HG03460 (cell line): ENCODE measurements around the gene SMS.
A peak's percentile ranks its signal among the peaks of the same experiment; 100 is the strongest.

Source experiments
- ATAC-seq: cut with Tn5 transposase; IDR thresholded peaks from one replicate; pipeline ENCODE4 v1.9.1; 2021; ENCODE audit not compliant: unreplicated experiment

Gene SMS

GRCh38 chrX:21940356-21940829 is at the start of gene SMS:
Gene SMS, plus strand, starts transcription at chrX:21940709. Its CDS starts 116 bp downstream, at chrX:21940825.
- ATAC-seq: peak; percentile 75

- no peak for ATAC-seq
These were observed 35.2 kb upstream of the SMS start for GRCh38 chrX:21905313-21905712.

DNA sequence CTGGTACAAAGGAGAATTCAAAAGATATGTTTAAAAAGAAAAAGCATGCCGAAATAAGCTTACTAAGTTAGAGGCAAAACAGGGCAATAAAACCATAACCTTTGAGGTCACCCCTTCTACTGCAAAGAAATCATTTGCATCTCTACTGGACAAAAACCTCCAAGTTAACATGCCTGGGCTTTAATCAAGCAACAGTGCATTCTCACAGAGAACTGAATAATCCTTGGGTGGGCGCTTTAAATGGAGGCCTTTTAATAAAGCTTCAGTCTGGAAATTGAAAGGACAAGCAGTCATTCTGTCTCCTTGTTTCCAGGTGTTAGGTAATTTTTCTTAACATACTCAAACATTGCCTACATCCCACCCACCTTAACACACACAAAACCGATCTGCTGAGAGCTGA is 34.6 kb upstream of the SMS start:
- ATAC-seq: no peak

GRCh38 chrX:21907260-21907659 is 33.2 kb upstream of the SMS start:
- no peak for ATAC-seq

DNA sequence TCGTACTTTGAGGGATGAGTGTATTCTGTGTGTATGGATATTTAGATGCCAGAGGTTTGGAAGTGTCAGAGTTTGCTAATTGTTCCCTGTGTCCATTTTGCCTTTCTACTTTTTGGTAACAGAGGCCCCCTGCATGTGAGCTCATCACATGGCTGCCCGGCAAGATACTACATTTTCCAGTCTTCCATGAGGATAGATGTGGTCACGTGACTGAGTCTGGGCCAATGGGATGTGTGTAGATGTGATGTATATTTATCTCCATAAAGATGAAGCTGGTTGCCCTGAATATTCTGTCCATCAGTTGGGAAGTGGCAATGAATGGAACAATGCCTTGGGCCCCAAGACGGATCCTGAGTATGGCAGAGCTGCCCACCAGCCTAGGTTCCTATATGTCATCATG is 29.0 kb upstream of the SMS start:
- no peak for ATAC-seq

DNA sequence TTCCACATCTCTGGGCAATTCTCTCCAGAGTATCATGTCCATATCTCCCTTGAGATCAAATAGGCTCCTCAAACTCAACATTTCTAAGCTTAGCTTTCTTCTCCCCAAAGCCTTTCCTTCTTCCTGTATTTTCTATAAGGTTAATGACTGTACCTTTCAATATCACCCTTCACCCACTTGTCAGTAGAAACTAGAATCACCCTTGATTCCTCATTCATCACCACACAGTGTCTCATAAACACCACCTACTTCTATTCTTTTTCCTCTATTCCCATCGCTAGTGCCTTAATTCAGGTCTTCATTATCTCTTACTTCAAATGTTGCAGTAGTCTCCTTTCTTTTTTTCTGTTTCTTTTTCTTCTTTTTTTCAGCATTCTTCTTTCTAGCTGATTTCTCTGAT is 28.3 kb upstream of the SMS start:
- no peak for ATAC-seq

- no peak for ATAC-seq
These were observed 27.5 kb upstream of the SMS start for GRCh38 chrX:21912989-21913388.

DNA sequence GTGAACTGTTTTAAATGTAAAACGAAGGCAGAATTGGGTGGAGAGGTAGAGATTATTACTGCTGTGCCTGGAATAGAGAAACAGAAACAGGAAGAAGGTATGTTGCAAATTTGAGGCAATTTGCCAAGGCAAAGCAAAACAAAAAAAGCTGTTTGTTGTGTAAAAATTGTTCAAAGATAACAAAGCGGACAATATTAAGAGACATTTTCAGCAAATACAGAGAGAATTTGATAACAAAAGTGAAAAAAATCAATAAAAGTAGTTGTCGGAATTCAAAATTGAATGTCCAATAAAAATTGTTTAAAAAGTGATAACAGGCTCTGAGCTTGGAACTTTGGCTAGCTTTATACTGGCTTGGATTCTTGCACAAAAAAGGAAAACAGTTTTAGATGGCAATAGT is 14.4 kb upstream of the SMS start:
- ATAC-seq: no peak

GRCh38 chrX:21926527-21927278 is 13.8 kb upstream of the SMS start:
- ATAC-seq: peak; percentile 76

DNA sequence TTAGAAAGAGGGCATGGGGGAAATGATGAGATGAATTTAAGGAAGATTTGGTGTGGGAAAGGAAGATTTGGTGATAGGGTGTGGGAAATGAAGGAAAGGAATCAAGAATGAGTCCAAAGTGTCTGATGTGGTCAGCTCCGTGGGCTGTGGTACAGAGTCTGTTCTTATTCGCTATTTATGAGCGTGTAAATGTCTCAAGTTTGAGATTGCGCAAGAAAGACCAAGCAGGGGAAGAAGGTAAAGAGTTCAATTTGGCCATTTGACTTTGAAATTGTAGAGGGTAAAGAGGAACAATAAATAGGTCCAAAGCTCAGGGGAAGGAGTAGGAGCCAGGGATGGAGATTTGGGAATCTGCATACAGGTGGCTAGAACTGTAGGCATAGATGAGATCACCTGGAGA is 11.3 kb upstream of the SMS start:
- no peak for ATAC-seq

GRCh38 chrX:21930986-21931385 is 9.5 kb upstream of the SMS start:
- no peak for ATAC-seq

- ATAC-seq: no peak
These were observed 8.1 kb upstream of the SMS start for GRCh38 chrX:21932292-21933002.

DNA sequence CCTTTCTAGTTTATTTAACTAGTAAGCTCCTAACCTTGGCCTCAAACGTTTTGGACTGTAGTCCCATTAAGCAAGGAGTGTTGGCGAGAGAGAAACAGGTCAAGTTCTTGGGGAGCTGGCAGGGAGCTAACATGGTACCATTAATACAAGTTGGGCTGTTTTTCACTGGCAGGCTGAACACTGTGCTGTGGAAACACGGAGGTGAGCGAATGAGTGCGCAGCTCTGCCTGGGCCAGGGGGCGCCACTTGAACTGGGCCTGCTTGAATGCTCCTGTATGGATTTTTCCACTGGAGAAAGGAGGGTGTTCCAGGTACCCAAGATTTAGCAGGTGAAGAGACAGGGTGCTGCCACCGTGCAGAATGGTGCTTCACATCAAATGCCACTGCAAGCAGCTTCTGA is 7.4 kb upstream of the SMS start:
- no peak for ATAC-seq

DNA sequence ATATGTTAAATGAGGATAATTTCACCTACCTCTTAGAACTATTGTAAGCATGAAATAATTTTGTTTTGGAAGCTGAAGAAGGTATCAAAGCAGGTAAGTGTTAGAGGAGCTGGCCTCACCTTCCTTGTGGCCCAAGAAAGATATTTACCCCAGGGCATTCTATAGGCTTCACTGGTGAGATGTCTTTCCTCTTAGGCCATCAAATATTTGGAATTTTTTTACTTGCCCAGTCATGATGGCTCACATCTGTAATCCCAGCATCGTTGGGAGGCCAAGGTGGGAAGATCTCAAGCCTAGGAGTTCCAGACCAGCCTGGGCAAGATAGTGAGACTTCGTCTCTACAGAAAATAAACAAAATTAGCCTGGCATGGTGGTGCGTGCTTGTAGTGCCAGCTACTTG is 6.1 kb upstream of the SMS start:
- no peak for ATAC-seq

- no peak for ATAC-seq
These were observed 603 bp upstream of the SMS start for GRCh38 chrX:21939906-21940305.

DNA sequence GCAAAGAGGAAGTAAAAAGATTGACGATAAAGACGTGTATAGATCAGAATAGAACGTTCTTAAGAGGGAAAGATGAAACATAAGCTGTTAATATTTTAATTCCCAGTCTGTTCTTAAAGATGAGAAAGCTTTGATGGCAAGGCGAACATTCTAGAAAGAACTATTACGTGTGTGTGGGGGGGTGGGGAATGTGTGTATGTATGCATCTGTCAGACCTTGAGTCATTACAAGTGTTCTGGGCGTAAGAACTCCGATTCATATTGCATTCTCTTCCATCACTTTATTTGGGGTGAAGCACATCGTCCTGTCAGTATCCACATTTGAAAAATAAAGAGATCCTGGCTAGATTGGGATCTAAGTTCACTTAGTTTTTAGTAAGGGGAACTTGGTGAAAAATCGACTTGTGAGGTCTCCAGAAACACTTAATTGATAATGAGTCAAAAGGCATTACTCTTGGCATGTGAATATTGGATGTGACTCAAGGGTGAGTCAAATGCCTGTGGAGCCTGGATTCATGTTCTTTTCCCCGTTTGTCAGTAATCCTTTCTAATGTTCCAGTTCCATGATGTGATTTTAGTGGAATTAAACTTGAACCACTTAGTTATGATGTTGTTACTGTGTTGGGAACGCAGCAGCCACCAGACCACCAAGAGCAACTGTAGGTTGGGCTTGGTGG is 3.1 kb downstream of the SMS start:
- no peak for ATAC-seq

- no peak for ATAC-seq
These were observed 3.7 kb downstream of the SMS start for GRCh38 chrX:21944136-21944615.

DNA sequence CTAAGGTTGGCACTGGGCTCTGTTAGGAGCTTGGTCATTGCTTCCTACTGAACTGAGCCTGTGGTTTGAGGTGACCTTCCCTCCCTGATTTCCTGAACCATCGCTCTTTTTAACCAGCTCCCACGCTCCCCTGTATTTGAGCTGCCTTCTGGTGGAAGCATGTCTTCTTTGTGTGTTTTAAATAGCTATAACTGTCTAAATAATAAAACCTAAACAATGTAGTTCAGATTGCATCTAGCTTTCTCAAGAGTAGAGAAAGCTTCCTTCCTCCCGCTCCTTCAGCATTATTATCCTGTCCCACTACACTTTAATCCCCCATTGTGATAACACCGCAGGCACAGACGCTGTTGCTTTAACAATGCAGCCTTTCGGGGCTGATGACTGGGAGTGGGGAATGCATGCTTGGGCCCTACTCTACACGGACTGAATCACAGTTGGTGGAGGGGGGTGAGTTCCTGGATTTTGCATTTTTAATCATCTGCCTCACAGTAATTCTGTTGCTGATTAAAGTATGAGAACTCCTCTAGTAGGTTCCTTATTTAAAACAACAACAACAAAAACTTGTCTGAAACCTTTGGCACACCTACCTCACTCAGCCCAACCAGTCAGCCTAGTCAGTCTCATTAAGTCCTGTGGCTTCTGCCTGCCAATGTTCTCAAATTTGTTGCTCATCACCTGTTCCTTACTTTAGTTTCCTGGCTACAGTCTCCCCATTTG is 6.6 kb downstream of the SMS start:
- ATAC-seq: no peak

DNA sequence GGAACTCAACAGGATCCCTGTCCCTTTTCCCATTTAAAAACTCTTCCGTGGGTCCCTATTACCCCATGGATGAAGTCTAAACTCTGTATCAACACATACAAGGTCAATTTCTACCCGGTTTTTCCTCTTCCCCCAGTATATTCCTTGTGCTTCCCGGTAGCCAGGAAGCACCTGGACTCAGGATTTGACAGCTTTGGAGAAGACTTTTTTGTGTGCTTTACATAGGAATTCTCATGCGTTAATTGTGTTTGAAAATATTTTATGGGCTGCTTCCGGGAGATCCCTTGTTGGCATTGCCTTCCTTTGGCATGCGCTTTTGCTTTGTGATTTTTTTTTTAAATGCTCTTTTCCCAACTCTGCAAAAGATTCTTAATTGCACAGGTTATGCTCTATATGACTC is 7.2 kb downstream of the SMS start:
- ATAC-seq: no peak

DNA sequence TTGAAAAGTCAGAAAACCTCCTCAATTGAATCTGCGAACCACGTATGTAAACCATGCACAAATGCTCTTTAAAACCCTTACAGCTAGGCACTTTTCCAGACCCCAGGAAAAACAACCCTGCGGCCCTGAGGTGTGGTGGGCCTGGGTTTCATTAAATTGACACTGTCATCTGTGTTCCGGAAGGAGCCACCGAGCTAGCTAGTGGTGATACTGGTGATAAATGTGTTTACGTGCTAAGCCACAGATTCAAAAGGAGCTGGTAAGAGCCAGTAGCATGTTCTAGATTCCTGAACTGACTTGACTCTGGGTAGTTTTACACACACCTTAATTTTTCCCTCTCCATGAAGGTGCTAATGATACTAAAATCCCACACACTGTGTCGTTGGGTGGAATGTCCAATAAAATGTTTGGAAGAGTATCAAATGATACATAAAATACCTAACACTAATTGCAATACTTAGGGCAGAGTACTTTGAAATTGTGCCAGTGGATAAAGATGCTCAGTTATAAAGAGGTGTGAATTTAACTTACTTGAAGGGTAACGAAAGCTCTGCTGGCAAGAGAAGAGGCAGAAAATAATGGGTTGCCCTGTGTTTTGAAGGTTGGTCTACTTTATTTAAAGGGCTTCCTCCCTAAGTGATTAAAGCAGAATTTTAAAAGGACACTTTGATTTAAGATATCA is 8.5 kb downstream of the SMS start:
- no peak for ATAC-seq

DNA sequence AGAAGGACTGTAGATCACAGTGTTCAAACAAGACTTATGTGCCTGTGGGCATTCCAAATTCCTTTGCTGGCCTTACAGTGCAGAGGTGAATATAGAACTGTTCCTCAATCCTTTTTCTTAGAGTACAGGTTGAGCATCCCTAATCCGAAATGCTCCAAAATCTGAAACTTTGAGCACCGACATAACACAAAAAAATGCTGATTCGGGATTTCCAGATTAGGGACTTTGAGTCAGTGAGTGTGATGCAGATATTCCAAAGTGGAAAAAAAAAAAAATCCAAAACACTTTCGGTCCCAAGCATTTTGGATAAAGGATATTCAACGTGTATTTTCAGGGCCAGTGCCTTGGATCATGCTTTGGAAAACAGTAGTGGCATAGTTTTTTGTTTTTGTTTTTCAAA is 9.2 kb downstream of the SMS start:
- ATAC-seq: no peak
